Measurements from ENCODE around the gene F7.
"Not testable (repeated sequence)": the region's sequence is repeated elsewhere in the genome, so short reads cannot be mapped to it uniquely, and the experiment has no call there.

Gene F7

GRCh38 chr13:113160983-113161382, 55.4 kb downstream of the F7 start:
- no peak for DNase-seq (ENCODE audit: extremely low read depth, insufficient read length)
- TF ChIP-seq CTCF (IDR thresholded peaks at IDR 0.05; ENCODE audit: insufficient read depth, low read length, poor library complexity, severe bottlenecking) = no peak
- Histone ChIP-seq H3K27me3 (replicated peaks; ENCODE audit: control insufficient read depth, insufficient read depth, low read length) (no peaks in the 10 kb centered on the region; the same call in 1 of the 2 replicates), H3K4me3 (replicated peaks; ENCODE audit: low read depth, low read length) (no peak overlapping the region), H3K36me3 (ENCODE audit: control insufficient read depth, insufficient read depth, low read length) (no peaks in the 10 kb centered on the region)

DNA sequence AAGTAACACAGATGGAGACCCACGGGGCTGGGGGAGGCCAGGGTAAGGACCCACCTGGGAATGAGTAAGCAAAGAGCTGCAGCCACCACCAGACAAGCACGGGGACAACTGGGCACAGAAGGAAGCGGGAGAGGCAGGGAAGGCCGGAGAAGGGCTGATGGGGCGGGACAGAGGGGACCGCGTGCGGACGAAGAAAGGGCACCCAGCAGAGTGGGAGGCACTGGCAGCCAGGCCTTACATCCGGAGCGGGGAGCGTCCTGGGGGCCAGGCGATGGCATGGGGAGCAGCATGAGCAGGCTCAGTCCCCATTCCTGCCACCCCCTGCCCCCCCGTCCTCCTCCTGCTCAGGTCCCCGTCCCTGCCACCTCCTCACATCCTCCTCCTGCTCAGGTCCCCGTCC, 55.8 kb downstream of the F7 start:
- TF ChIP-seq CTCF (IDR thresholded peaks at IDR 0.05; ENCODE audit: insufficient read depth, low read length, poor library complexity, severe bottlenecking) = no peak
- H3K27me3 ChIP-seq (replicated peaks; ENCODE audit: control insufficient read depth, insufficient read depth, low read length) = no peaks in the 10 kb centered on the region; the same call in 1 of the 2 replicates
- H3K4me3 ChIP-seq (replicated peaks; ENCODE audit: low read depth, low read length) = no peak overlapping the region
- H3K36me3 ChIP-seq (ENCODE audit: control insufficient read depth, insufficient read depth, low read length) = no peaks in the 10 kb centered on the region
- no peak for DNase-seq (ENCODE audit: extremely low read depth, insufficient read length)

DNA sequence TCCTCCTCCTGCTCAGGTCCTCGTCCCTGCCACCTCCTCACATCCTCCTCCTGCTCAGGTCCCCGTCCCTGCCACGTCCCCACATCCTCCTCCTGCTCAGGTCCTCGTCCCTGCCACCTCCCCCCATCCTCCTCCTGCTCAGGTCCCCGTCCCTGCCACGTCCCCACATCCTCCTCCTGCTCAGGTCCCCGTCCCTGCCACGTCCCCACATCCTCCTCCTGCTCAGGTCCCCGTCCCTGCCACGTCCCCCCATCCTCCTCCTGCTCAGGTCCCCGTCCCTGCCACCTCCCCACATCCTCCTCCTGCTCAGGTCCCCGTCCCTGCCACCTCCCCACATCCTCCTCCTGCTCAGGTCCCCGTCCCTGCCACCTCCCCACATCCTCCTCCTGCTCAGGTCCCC, 56.4 kb downstream of the F7 start:
- not testable (repeated sequence) for DNase-seq (ENCODE audit: extremely low read depth, insufficient read length); H3K4me3 ChIP-seq (replicated peaks; ENCODE audit: low read depth, low read length); H3K27me3 ChIP-seq (replicated peaks; ENCODE audit: control insufficient read depth, insufficient read depth, low read length); H3K36me3 ChIP-seq (ENCODE audit: control insufficient read depth, insufficient read depth, low read length)

DNA sequence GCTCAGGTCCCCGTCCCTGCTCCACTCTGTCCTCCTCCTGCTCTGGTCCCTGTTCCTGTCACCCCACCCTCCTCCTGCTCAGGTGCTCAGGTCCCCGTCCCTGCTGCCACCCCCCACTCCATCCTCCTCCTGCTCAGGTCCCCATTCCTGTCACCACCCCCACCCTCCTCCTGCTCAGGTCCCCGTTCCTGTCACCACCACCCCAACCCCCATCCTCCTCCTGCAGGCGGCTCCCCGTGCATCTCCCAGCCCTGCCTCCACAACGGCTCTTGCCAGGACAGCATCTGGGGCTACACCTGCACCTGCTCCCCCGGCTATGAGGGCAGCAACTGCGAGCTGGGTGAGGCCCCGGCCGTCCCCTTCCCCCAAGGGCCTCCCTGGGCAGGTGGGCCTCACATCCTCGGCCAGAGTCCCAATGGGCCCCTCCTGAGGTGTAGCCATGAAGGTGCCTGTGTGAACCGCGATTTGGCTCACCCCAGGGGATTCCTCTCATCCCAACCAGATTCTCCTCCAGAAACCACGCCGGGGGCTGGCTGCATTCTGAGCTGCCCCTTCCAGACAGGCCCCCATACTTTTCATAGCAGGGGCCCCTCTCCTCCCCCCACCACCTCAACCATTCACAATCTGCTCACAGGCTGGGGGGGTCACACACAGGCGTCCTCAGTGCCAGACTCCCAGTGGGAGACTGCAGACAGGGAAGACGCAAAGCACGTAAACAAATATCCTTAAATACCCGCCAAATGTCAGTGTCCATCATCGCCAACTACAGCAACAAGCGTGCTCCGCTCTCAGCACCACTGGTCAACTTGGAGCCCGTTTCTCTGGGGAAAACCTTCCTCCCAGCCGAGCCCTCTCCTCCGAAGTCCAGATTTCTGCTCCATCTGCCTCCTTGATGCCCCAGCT, 57.4 kb downstream of the F7 start:
- Histone ChIP-seq H3K27me3 (replicated peaks; ENCODE audit: control insufficient read depth, insufficient read depth, low read length) (no peaks in the 10 kb centered on the region), H3K4me3 (replicated peaks; ENCODE audit: low read depth, low read length) (no peak overlapping the region)
- no peak for DNase-seq (ENCODE audit: extremely low read depth, insufficient read length)

GRCh38 chr13:113164492-113164891, 58.9 kb downstream of the F7 start:
- DNase-seq (ENCODE audit: extremely low read depth, insufficient read length) = no peak
- 0 out of 2 replicates have a peak, but pooled peaks cover under 1% of the 10 kb centered on the region for H3K36me3 ChIP-seq (ENCODE audit: control insufficient read depth, insufficient read depth, low read length)
- no peak overlapping the region for H3K4me3 ChIP-seq (replicated peaks; ENCODE audit: low read depth, low read length)
- no peak for TF ChIP-seq CTCF (IDR thresholded peaks at IDR 0.05; ENCODE audit: insufficient read depth, low read length, poor library complexity, severe bottlenecking)
- no peaks in the 10 kb centered on the region for H3K27me3 ChIP-seq (replicated peaks; ENCODE audit: control insufficient read depth, insufficient read depth, low read length)

More for the DNA sequence above, 57.4 kb downstream of the F7 start:
- no peaks in the 10 kb centered on the region for H3K36me3 ChIP-seq (ENCODE audit: control insufficient read depth, insufficient read depth, low read length)
- TF ChIP-seq CTCF (IDR thresholded peaks at IDR 0.05; ENCODE audit: insufficient read depth, low read length, poor library complexity, severe bottlenecking) = no peak

GRCh38 chr13:113166266-113166665, 60.7 kb downstream of the F7 start:
- no peak for TF ChIP-seq CTCF (IDR thresholded peaks at IDR 0.05; ENCODE audit: insufficient read depth, low read length, poor library complexity, severe bottlenecking)
- peaks cover 2% of the 10 kb centered on the region; the same call in 1 of the 2 replicates for H3K36me3 ChIP-seq (ENCODE audit: control insufficient read depth, insufficient read depth, low read length)
- no peaks in the 10 kb centered on the region for H3K27me3 ChIP-seq (replicated peaks; ENCODE audit: control insufficient read depth, insufficient read depth, low read length)
- no peak for DNase-seq (ENCODE audit: extremely low read depth, insufficient read length)
- H3K4me3 ChIP-seq (replicated peaks; ENCODE audit: low read depth, low read length) = no peak overlapping the region
